HG03139 (cell line): Measurements from ENCODE around the gene ZBTB11.
"Not testable (repeated sequence)": the region's sequence is repeated elsewhere in the genome, so short reads cannot be mapped to it uniquely, and the experiment has no call there.

ENCODE experiments used
- ATAC-seq: cut with Tn5 transposase; IDR thresholded peaks from one replicate; pipeline ENCODE4 v1.9.1; 2021; ENCODE audit not compliant: unreplicated experiment

The ZBTB11 gene

GRCh38 chr3:101691685-101692671, 15.0 kb upstream of the ZBTB11 start:
- not testable (repeated sequence) for ATAC-seq

- no peak for ATAC-seq
These were observed 14.0 kb upstream of the ZBTB11 start for GRCh38 chr3:101690972-101691371.

- no peak for ATAC-seq
These were observed 12.4 kb upstream of the ZBTB11 start for GRCh38 chr3:101689286-101689685.

GRCh38 chr3:101687142-101687931, 10.4 kb upstream of the ZBTB11 start:
- ATAC-seq, result no peak

- no peak for ATAC-seq
These were observed 9.0 kb upstream of the ZBTB11 start for GRCh38 chr3:101685870-101686307.

- ATAC-seq, result no peak
These were observed 8.1 kb upstream of the ZBTB11 start for GRCh38 chr3:101685050-101685400.

GRCh38 chr3:101680466-101680865, 3.5 kb upstream of the ZBTB11 start:
- no peak for ATAC-seq

- ATAC-seq, result not testable (repeated sequence)
These were observed 1.9 kb upstream of the ZBTB11 start for GRCh38 chr3:101678837-101679236.

- no peak for ATAC-seq
These were observed 729 bp upstream of the ZBTB11 start for GRCh38 chr3:101677436-101678286.

GRCh38 chr3:101676216-101676764, 642 bp downstream of the ZBTB11 start:
- ATAC-seq, result peak; percentile 86

- no peak for ATAC-seq
These were observed 1.2 kb downstream of the ZBTB11 start for GRCh38 chr3:101675709-101676215.

- no peak for ATAC-seq
These were observed 2.4 kb downstream of the ZBTB11 start for GRCh38 chr3:101674518-101674917.

- no peak for ATAC-seq
These were observed 3.0 kb downstream of the ZBTB11 start for GRCh38 chr3:101673953-101674352.

GRCh38 chr3:101671014-101671413, 5.9 kb downstream of the ZBTB11 start:
- no peak for ATAC-seq

GRCh38 chr3:101667844-101668243, 9.1 kb downstream of the ZBTB11 start:
- ATAC-seq, result no peak

- ATAC-seq, result no peak
These were observed 9.6 kb downstream of the ZBTB11 start for GRCh38 chr3:101667331-101667730.

- ATAC-seq, result no peak
These were observed 11.1 kb downstream of the ZBTB11 start for GRCh38 chr3:101665851-101666250.

GRCh38 chr3:101665357-101665756, 11.6 kb downstream of the ZBTB11 start:
- ATAC-seq, result no peak

GRCh38 chr3:101660714-101661113, 16.2 kb downstream of the ZBTB11 start:
- ATAC-seq, result no peak

- ATAC-seq, result no peak
These were observed 20.3 kb downstream of the ZBTB11 start for GRCh38 chr3:101656651-101657050.
